ENCODE measurements around the gene ZNF385D.
"Not testable (repeated sequence)": the region's sequence is repeated elsewhere in the genome, so short reads cannot be mapped to it uniquely, and the experiment has no call there.

Gene ZNF385D

GRCh38 chr3:21392526-21392925, 358.5 kb downstream of the ZNF385D start:
- in situ Hi-C loops (cut with HindIII; ENCODE audit: low sequenced_read_pairs) = no loop called here

DNA sequence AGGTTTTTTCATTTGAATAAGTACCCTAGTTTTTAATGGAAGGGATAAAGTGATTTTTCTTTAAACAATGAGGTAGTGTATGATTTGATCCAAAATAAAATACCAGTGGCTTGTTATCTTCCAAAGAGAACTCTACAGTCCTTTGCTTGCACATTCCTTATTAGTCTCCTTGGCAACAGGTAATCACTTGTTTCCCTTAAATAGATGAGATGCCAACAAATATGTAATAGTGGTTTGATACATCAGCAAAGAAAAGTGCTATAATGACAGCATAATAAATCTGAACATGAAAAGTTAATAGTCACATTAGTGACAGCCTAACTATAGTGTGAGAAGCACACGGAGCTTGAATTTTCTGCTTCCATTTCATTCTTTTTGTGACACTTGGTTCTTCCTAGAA, 360.2 kb downstream of the ZNF385D start:
- in situ Hi-C loops (cut with HindIII; ENCODE audit: low sequenced_read_pairs) = no loop called here

- in situ Hi-C loops (cut with HindIII; ENCODE audit: low sequenced_read_pairs) = no loop called here
These were observed 360.9 kb downstream of the ZNF385D start for GRCh38 chr3:21390136-21390535.

DNA sequence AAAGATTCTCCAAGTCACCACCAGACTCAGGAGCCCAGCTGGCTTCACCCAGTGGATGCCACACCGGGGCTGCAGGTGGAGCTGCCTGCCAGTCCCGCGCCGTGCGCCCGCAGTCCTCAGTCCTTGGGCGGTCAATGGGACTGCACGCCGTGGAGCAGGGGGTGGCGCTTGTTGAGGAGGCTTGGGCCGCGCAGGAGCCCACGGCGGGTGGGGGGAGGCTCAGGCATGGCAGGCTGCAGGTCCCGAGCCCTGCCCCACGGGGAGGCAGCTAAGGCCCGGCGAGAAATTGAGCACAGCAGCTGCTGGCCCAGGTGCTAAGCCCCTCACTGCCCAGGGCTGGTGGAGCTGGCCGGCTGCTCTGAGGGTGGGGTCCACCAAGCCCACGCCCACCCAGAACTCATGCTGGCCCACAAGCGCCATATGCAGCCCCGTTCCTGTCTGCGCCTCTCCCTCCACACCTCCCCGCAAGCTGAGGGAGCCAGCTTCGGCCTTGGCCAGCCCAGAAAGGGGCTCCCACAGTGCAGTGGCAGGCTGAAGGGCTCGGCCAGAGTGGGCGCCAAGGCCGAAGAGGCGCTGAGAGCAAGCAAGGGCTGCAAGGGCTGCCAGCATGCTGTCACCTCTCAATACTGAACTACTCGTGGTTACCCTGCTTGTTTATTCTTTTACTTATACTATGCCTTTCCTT, 363.7 kb downstream of the ZNF385D start:
- in situ Hi-C loops (cut with HindIII; ENCODE audit: low sequenced_read_pairs) = not testable (repeated sequence)

GRCh38 chr3:21378036-21378435, 373.0 kb downstream of the ZNF385D start:
- in situ Hi-C loops (cut with HindIII; ENCODE audit: low sequenced_read_pairs) = not testable (repeated sequence)

GRCh38 chr3:21377071-21377769, 373.8 kb downstream of the ZNF385D start:
- in situ Hi-C loops (cut with HindIII; ENCODE audit: low sequenced_read_pairs) = no loop called here

DNA sequence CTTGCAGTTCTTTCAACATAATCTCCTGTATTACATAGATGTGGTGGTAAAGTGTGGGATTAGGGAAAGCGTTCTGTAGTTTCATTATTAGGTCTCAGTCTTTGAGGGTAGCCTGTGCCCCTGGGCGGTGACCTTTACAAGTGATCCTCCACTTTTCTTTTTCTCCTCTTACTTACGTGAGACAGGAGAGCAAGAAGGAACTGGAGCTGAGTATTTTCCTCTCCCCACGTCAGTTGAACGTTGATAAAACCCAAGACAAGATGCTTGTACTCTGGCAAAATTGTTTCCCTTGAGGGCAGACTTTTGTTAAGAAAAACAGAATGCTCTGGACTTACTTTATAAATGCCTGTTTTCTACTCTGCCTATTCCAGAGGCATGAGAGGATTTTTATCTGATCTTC, 378.7 kb downstream of the ZNF385D start:
- in situ Hi-C loops (cut with HindIII; ENCODE audit: low sequenced_read_pairs) = no loop called here
